Choroid plexus epithelial cell (primary cell): ENCODE measurements around the gene IFT122.
"Not testable (repeated sequence)": the region's sequence is repeated elsewhere in the genome, so short reads cannot be mapped to it uniquely, and the experiment has no call there.

Source experiments
- DNase-seq: peaks from one replicate; pipeline ENCODE4 v3.0.0-alpha.2; 2010; ENCODE audit warnings: low read depth
- H3K4me3 ChIP-seq: 2 replicates; pipeline ENCODE4 v1.5.1; 2011; ENCODE audit warnings: low read depth, mild to moderate bottlenecking, control low read depth, low read length, moderate library complexity
- CTCF ChIP-seq: conservative IDR thresholded peaks from 2 replicates; pipeline ENCODE4 v1.5.1; 2011; ENCODE audit warnings: low read depth, mild to moderate bottlenecking, control low read depth, inconsistent platforms, low read length, moderate library complexity

Gene IFT122

GRCh38 chr3:129507181-129507831 is 67.3 kb downstream of the IFT122 start:
- no peak for DNase-seq
- H3K4me3 ChIP-seq = no peak overlapping the region
- TF ChIP-seq CTCF = no peak

GRCh38 chr3:129512595-129512994 is 72.6 kb downstream of the IFT122 start:
- DNase-seq = no peak
- H3K4me3 ChIP-seq = no peak overlapping the region
- no peak for TF ChIP-seq CTCF

GRCh38 chr3:129513705-129514104 is 73.7 kb downstream of the IFT122 start:
- no peak overlapping the region for H3K4me3 ChIP-seq
- no peak for TF ChIP-seq CTCF
- no peak for DNase-seq

GRCh38 chr3:129514110-129514509 is 74.1 kb downstream of the IFT122 start:
- no peak for DNase-seq
- TF ChIP-seq CTCF = no peak
- no peak overlapping the region for H3K4me3 ChIP-seq

- no peak for TF ChIP-seq CTCF
- no peak overlapping the region for H3K4me3 ChIP-seq
- no peak for DNase-seq
Measured at GRCh38 chr3:129514563-129514962, 74.5 kb downstream of the IFT122 start.

GRCh38 chr3:129515108-129515820 is 75.2 kb downstream of the IFT122 start:
- not testable (repeated sequence) for DNase-seq, H3K4me3 ChIP-seq

- not testable (repeated sequence) for H3K4me3 ChIP-seq, DNase-seq
Measured at GRCh38 chr3:129515821-129516432, 75.9 kb downstream of the IFT122 start.

GRCh38 chr3:129517516-129517915 is 77.5 kb downstream of the IFT122 start:
- no peak for DNase-seq
- no peak for TF ChIP-seq CTCF
- no peak overlapping the region for H3K4me3 ChIP-seq
